Memory B cell (primary cell): ENCODE data around the gene FCRL6.

Source experiments
- ATAC-seq: fragments of 150-1000 bp; cut with Tn5 transposase; 2 replicates; pipeline ENCODE4 v1.10.0; 2021; ENCODE audit warnings: low read depth, mild to moderate bottlenecking, moderate library complexity
- DNase-seq, 2 donors: peaks; one replicate each; pipeline ENCODE4 v3.0.0; 2022; ENCODE audit warnings: low spot score in 2 of 2
- H3K27ac Mint-ChIP-seq: one replicate; pipeline ENCODE4 v1.8.0; 2022; ENCODE audit warnings: mild to moderate bottlenecking, moderate library complexity, mixed read lengths
- H3K27me3 Mint-ChIP-seq: one replicate; pipeline ENCODE4 v1.8.0; 2022; ENCODE audit warnings: mixed read lengths
- H3K36me3 Mint-ChIP-seq: one replicate; pipeline ENCODE4 v1.8.0; 2022; ENCODE audit warnings: mild to moderate bottlenecking, mixed read lengths
- H3K4me1 Mint-ChIP-seq: one replicate; pipeline ENCODE4 v1.8.0; 2022; ENCODE audit warnings: mixed read lengths
- H3K4me3 Mint-ChIP-seq: one replicate; pipeline ENCODE4 v1.8.0; 2022; ENCODE audit warnings: mild to moderate bottlenecking, moderate library complexity, mixed read lengths
- H3K9me3 Mint-ChIP-seq: one replicate; pipeline ENCODE4 v1.8.0; 2022; ENCODE audit warnings: mixed read lengths

FCRL6 gene

DNA sequence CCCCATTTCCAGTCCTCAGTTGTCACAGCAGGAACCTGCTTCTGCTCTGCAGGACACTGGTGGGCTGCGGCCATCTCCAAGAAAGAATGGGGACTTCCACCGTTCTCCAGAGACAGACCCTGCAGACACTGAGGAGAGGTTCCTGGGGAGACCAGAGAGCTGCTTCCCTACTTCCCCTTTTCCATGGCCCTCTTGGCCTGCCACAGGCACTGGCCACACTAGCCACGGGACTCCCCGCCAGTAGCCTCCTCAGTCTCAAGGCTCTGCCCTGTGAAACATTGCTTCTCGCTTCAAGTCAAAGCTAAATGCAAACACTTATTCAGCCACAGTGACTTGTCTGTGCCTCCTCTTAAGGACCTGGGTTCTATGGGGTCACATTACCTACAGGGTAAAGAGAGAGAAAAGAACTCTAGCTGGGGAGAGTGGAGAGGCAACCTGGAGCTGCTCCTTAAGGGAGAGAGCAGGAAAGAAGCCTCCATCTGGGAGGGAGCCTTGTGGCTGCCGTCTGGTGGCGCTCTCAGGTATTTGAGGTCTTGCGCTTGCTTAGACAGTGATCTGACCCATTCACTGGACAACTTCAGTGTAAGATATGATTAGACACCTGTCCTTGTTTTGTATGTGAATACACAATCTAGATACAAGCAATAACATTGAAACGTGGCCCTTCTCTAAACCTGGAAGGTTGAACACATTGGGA lies 19.2 kb downstream of the FCRL6 start:
- Mint-ChIP-seq H3K4me3 (no peak overlapping the region), H3K27ac (no peak overlapping the region), H3K4me1 (peaks cover 5% of the 10 kb centered on the region), H3K36me3 (no peaks in the 10 kb centered on the region), H3K27me3 (peaks cover 27% of the 10 kb centered on the region), H3K9me3 (no peaks in the 10 kb centered on the region)
- ATAC-seq (no peak), DNase-seq (no peak)

DNA sequence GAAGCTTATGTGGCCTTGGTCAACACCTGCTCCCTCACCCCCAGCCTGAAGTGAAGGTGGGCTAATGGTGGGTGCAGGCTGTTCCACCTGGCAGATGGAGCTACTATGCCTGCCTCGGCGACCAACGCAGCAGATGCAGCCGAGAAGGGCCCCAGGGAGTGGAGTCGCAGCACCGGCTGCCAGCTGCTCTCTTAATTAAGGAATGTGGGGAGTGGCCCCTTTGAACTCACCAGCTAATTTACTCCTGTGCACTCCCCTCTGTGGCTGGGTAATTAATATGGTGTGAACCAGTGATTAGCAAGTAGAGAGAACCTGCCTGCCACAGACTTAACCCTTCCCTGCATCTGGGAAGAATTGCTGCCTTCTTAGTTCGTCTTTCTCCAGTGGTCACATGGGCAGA lies 21.2 kb downstream of the FCRL6 start:
- Mint-ChIP-seq H3K36me3 (no peaks in the 10 kb centered on the region), H3K9me3 (no peaks in the 10 kb centered on the region)

DNA sequence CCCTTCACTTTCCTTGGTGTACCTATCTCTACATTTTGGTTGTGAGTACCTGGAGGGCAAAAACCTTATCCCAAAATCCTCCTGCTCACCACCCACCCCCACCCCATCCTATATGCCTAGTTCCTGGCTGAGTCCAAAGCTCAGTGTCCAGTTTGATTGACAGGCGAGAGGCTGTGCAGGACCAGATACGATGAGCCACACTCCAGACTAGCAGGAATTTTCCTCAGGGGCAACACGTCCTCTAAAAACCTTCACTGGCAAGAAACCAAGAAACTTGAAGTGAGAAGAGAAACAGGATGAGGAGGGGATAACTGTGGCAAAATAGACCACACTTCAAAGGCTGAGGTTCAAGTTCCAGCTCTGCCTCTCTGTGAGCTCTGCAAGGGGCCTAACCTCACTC lies 23.4 kb downstream of the FCRL6 start:
- H3K9me3 Mint-ChIP-seq, result no peaks in the 10 kb centered on the region
- no peaks in the 10 kb centered on the region for H3K36me3 Mint-ChIP-seq
- no peak overlapping the region for H3K27ac Mint-ChIP-seq
- H3K27me3 Mint-ChIP-seq, result peaks cover 30% of the 10 kb centered on the region
- ATAC-seq (no peak), DNase-seq (no peak)
- no peak overlapping the region for H3K4me3 Mint-ChIP-seq
- H3K4me1 Mint-ChIP-seq, result peaks cover 12% of the 10 kb centered on the region

More for the DNA sequence above, 21.2 kb downstream of the FCRL6 start:
- no peak for DNase-seq
- ATAC-seq, result no peak
- Mint-ChIP-seq H3K4me1 (peaks cover 6% of the 10 kb centered on the region), H3K27me3 (peaks cover 25% of the 10 kb centered on the region), H3K4me3 (no peak overlapping the region), H3K27ac (no peak overlapping the region)

DNA sequence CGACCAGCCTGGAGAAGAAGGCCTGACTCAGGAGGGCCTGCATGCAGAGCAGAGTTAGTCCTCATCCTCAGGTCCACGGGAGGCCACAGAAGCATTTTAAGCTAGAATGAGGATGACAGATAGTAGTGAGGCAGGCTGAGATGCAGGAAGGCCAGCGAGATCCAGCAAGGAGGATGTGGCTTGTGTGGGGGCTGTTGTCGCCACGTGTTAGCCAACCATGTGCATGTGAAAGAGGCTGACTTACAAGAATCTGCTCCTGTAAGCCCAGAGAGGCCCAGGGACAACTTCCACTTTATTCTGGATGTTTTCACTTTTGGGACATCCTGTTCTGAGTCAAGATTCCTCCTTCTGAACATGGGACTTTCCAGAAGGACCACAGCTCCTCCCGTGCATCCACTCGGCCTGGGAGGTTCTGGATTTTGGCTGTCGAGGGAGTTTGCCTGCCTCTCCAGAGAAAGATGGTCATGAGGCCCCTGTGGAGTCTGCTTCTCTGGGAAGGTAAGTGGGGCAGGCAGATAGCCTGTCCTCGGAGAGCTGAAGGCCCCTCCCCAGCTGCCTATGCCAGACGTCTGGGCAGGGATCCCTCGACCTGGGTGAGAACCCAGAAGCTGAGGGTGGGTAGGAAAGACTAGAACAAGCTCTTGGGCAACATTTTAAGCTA lies 24.4 kb downstream of the FCRL6 start, which contains the start of gene SLAMF8:
TSS of gene SLAMF8 (plus strand) at position 433 of the 661 bp plus-strand sequence. CDS start at position 459, 26 bp downstream.
- Mint-ChIP-seq H3K36me3 (no peaks in the 10 kb centered on the region), H3K9me3 (no peaks in the 10 kb centered on the region), H3K4me3 (no peak within 1 kb of the TSS), H3K27ac (peak within 1 kb of the TSS; percentile 21), H3K4me1 (peaks cover 12% of the 10 kb centered on the region), H3K27me3 (peaks cover 28% of the 10 kb centered on the region)
- DNase-seq (no peak), ATAC-seq (no peak)

DNA sequence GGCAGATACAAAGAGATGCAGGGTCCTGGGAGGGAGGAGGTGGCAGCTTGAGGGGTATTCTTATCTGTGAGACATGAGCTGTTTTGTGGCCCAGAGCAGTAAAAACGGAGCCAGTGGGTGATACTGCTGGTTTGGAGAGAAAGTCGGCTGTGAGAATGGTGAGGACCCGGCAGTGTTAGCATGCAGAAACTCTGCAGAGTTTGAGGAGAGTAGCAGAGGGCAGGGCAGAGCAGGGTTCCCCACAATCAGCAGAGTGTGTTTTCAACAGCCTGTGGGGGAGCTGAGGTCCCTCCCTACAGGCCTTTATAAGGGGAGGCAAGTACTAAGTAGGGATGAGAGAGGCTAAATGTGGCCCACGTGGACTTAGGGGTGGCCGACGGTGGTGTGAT lies 24.9 kb downstream of the FCRL6 start:
- no peak for ATAC-seq
- DNase-seq, result no peak
- Mint-ChIP-seq H3K4me3 (no peak overlapping the region), H3K27me3 (peaks cover 26% of the 10 kb centered on the region), H3K4me1 (peaks cover 12% of the 10 kb centered on the region), H3K9me3 (no peaks in the 10 kb centered on the region), H3K36me3 (no peaks in the 10 kb centered on the region), H3K27ac (no peak overlapping the region)

DNA sequence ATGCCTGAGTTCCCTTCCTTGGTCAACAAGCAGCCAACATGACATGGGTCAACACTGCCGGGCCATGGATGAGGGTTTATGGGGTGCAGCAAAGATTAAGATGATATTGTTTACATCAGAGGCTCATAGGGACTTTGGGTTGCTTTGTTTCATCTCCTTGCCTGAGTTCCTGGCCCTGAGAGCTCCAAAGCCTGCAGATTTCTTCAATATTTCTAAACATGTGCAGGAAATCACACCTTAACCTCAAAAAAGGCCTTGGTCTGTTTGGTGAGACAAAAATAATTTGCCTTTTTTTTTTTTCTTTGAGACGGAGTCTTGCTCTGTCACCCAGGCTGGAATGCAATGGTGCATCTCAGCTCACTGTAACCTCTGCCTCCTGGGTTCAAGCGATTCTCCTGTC lies 25.4 kb downstream of the FCRL6 start:
- no peak for DNase-seq
- Mint-ChIP-seq H3K4me3 (no peak overlapping the region), H3K4me1 (peaks cover 12% of the 10 kb centered on the region), H3K27ac (no peak overlapping the region), H3K27me3 (peaks cover 24% of the 10 kb centered on the region), H3K9me3 (no peaks in the 10 kb centered on the region), H3K36me3 (no peaks in the 10 kb centered on the region)
- no peak for ATAC-seq

DNA sequence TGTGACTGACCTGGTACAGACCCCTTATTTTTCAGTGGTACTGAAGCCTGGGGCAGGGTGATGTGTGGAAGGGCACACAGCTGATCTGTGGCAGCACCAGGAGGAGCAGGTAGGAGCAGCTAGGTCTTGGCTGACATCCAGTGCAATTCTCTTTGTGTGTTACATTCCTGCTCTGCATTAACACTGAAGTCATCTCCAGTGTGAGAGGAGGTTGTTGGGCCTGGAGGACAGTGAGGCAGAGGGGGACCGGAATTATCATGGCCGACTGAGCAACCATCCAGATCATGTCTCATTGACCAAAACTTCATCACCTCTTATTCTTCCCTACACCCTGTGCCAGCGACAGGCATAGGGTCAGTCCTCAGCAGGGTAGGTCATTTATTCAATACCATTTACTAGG lies 26.0 kb downstream of the FCRL6 start:
- H3K27me3 Mint-ChIP-seq, result peaks cover 23% of the 10 kb centered on the region
- H3K27ac Mint-ChIP-seq, result no peak overlapping the region
- H3K36me3 Mint-ChIP-seq, result no peaks in the 10 kb centered on the region
- DNase-seq (no peak), ATAC-seq (no peak)
- H3K9me3 Mint-ChIP-seq, result no peaks in the 10 kb centered on the region
- no peak overlapping the region for H3K4me3 Mint-ChIP-seq
- H3K4me1 Mint-ChIP-seq, result peaks cover 12% of the 10 kb centered on the region

DNA sequence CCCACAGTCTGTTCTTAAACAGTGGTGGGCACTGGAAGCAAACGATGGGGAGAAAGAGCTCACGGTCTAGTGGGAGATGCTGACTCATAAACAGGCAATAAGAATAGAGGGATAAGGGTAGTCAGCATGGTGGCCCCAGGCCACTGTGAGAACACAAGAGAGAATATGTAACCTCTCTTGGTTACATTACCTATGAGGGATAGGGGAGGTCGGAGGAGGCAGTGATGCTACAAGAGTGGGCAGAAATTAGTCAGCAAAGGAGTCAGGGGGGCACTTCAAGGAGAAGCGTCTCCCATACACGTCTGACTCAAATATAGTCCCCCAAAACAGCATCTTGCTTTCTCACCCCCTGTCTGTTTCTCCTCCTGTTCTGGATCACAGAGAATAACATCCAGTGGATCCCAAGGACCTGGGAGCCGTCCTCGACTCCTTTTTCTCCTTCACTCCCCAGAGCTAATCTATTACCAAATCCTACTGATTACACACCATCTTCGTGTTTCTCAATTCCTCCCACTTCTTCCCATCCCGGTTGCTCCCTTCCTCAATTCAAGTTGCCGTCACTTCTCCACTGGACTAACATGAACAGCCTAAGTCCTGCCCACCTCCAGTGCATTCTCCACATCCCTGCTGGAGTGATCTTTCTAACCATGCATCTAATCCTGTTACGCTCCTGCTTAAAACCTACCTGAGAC lies 26.6 kb downstream of the FCRL6 start:
- DNase-seq, result no peak
- no peak for ATAC-seq
- H3K27ac Mint-ChIP-seq, result no peak overlapping the region
- H3K27me3 Mint-ChIP-seq, result peaks cover 22% of the 10 kb centered on the region
- no peaks in the 10 kb centered on the region for H3K9me3 Mint-ChIP-seq
- peaks cover 12% of the 10 kb centered on the region for H3K4me1 Mint-ChIP-seq
- H3K36me3 Mint-ChIP-seq, result no peaks in the 10 kb centered on the region
- no peak overlapping the region for H3K4me3 Mint-ChIP-seq

DNA sequence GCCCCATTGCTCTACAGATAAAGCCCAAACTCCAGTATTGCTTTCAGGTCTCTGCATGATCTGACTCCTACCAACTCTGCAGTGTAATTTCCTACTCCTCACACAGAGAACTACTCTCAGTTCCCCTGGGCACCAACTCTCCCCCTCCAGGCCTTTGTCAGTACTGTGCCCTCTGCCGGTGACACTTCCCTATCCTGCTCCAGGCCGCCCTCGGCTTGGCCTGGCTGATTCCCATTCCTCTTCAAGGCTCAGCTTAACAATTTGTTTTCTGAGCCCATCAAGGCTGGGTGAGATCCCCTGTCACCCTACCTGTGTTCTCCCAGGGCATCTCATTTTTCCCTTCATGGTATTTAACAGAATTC lies 27.1 kb downstream of the FCRL6 start:
- DNase-seq, result peak; percentile 25 to 35
- no peaks in the 10 kb centered on the region for H3K36me3 Mint-ChIP-seq
- no peak overlapping the region for H3K4me3 Mint-ChIP-seq
- H3K4me1 Mint-ChIP-seq, result peaks cover 12% of the 10 kb centered on the region
- no peaks in the 10 kb centered on the region for H3K9me3 Mint-ChIP-seq
- H3K27me3 Mint-ChIP-seq, result peaks cover 21% of the 10 kb centered on the region
- H3K27ac Mint-ChIP-seq, result no peak overlapping the region
- peak; percentile 99 for ATAC-seq

DNA sequence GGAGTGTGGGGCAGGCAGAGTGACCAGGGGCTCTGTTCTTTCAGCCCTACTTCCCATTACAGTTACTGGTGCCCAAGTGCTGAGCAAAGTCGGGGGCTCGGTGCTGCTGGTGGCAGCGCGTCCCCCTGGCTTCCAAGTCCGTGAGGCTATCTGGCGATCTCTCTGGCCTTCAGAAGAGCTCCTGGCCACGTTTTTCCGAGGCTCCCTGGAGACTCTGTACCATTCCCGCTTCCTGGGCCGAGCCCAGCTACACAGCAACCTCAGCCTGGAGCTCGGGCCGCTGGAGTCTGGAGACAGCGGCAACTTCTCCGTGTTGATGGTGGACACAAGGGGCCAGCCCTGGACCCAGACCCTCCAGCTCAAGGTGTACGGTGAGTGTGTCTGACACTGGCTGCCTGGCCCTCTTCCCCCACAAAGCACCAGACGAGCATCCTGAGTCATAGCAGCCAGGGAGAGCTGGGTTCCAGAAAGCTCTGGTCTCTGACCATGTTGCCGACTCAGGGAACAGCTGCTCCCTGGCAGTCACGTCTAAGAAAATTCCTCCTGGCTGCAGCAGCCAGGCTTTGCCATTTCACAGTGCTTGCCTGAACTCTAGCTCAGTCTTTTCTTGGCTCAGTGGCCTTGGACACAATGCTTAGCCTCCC lies 27.8 kb downstream of the FCRL6 start:
- Mint-ChIP-seq H3K4me1 (peaks cover 12% of the 10 kb centered on the region), H3K9me3 (no peaks in the 10 kb centered on the region), H3K27ac (no peak overlapping the region), H3K36me3 (no peaks in the 10 kb centered on the region), H3K4me3 (no peak overlapping the region), H3K27me3 (peaks cover 19% of the 10 kb centered on the region)
- DNase-seq, result no peak
- ATAC-seq, result no peak

DNA sequence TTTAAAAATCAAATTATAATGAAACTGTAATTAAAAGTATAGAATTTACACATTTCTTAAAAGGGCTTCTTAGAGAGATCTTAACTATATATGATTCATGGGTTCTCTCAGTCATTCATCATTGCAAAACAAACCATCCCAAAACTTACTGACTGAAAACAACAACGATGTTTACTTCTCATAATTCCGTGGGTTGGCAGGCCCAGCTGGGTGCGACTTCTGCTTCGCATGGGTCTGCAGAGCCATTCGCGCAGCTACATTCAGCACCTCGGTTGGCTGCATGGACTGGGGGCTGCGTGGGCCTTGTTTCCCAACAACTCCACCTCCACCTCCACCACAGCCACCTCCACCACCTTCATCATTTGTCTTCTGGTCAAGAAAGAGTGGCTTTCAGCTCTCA lies 28.6 kb downstream of the FCRL6 start:
- Mint-ChIP-seq H3K27me3 (peaks cover 14% of the 10 kb centered on the region), H3K4me3 (no peak overlapping the region), H3K27ac (no peak overlapping the region), H3K9me3 (no peaks in the 10 kb centered on the region), H3K36me3 (no peaks in the 10 kb centered on the region), H3K4me1 (peaks cover 12% of the 10 kb centered on the region)
- DNase-seq (no peak), ATAC-seq (no peak)

DNA sequence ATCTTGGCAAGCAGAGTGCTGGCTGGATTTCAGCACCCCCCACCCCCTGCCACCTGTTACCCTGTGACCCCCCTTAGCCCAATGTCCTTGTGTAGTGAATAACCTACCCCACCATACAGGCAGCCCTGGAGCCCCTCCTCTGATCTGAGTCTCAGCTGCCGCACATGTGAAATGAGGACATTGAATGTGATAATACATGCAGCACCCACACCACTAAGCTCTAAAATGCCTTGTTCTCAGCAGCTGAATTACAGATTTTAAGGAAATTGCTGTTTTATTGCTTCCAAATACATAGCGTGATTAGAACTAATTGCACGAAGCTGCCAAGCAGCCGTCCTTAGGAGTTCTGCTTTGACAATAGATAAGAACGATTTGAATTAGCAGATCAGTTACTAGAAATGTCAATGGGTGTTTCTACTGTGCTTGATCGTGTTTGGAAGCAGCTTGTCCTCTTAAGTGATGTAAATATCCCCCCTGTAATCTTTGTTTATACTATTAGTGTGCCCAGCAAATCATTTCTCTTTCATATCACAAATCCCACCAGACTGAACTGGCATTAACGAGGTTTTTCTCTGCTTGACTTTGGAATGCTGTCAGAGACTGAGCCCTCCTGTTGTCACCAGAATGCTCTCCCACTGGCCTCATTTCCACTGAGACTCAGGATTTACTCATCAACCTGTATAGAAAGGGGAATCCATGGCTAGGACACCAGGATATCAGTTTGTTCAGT lies 29.4 kb downstream of the FCRL6 start:
- H3K4me3 Mint-ChIP-seq, result no peak overlapping the region
- H3K36me3 Mint-ChIP-seq, result no peaks in the 10 kb centered on the region
- peaks cover 11% of the 10 kb centered on the region for H3K27me3 Mint-ChIP-seq
- H3K27ac Mint-ChIP-seq, result no peak overlapping the region
- no peaks in the 10 kb centered on the region for H3K9me3 Mint-ChIP-seq
- ATAC-seq, result no peak
- DNase-seq, result no peak
- peaks cover 6% of the 10 kb centered on the region for H3K4me1 Mint-ChIP-seq

DNA sequence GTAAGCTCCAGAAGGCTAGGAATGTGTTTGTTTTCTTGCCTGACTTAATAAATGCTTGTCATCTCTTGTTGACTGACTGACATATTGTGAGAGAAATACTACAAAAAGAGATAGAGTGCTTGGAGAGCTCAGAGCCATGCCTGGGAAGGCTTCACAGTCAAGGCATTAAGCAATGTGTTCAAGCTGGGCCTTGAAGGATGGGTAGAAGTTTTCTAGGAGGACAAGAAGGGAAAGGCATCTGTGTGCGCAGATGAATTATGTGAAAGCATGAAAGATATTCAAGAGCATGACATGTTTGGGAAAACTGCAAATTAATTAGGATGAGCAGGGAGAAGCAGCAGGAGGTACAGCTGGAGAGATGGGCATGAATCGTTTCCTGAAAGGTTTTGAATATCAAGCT lies 30.1 kb downstream of the FCRL6 start:
- Mint-ChIP-seq H3K27ac (no peak overlapping the region), H3K4me3 (no peak overlapping the region), H3K36me3 (no peaks in the 10 kb centered on the region), H3K27me3 (peaks cover 11% of the 10 kb centered on the region), H3K9me3 (no peaks in the 10 kb centered on the region), H3K4me1 (peaks cover 6% of the 10 kb centered on the region)
- ATAC-seq (no peak), DNase-seq (no peak)

DNA sequence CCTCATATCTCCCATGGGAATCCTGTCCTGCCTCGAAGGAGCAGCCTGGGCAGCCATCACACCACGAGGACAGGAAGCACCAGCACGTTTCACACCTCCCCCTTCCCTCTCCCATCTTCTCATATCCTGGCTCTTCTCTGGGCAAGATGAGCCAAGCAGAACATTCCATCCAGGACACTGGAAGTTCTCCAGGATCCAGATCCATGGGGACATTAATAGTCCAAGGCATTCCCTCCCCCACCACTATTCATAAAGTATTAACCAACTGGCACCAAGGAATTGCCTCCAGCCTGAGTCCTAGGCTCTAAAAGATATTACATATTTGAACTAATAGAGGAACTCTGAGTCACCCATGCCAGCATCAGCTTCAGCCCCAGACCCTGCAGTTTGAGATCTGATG lies 33.2 kb downstream of the FCRL6 start:
- no peak for ATAC-seq
- Mint-ChIP-seq H3K4me1 (no peaks in the 10 kb centered on the region), H3K36me3 (no peaks in the 10 kb centered on the region), H3K27me3 (peaks cover 4% of the 10 kb centered on the region), H3K4me3 (no peak overlapping the region), H3K9me3 (no peaks in the 10 kb centered on the region), H3K27ac (no peak overlapping the region)
- no peak for DNase-seq
